Non-pigmented ciliary epithelial cell (primary cell): ENCODE data around the gene OXSM.

Source experiments
- DNase-seq: peaks from one replicate; pipeline ENCODE4 v3.0.0-alpha.2; 2010; ENCODE audit warnings: low read depth

The OXSM gene

DNA sequence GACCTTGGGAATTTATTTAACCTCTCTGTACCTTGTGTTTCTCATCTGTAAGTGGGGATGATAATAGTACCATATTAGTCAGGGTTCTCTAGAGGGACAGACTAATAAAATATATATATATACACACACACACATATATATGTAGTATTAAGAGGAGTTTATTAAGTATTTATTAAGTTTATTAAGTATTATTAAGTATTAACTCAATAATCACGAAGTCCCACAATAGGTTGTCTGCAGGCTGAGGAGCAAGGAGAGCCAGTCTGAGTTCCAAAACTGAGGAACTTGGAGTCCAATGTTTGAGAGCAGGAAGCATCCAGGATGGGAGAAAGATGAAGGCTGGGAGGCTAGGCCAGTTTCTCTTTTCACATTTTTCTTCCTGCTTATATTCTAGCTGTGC is 14.8 kb downstream of the OXSM start:
- no peak for DNase-seq

DNA sequence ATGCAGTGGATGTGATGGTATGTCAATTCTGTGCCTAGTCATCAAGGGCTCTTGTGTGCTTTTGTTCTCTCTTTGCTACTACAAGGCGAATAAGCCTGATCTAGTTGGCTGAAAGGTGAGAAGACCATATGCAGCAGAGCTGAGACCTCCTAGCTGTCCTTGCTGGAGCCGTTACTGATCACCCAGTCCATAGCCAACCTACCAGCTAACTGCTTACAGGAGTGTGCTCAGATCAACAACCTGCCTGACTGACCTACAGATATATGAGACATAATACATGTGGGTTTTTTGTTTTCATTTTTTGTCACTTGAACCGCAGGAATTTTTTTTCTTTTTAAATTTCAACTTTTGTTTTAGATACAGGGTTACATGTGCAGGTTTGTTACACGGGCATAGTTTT is 22.8 kb downstream of the OXSM start:
- DNase-seq: no peak

DNA sequence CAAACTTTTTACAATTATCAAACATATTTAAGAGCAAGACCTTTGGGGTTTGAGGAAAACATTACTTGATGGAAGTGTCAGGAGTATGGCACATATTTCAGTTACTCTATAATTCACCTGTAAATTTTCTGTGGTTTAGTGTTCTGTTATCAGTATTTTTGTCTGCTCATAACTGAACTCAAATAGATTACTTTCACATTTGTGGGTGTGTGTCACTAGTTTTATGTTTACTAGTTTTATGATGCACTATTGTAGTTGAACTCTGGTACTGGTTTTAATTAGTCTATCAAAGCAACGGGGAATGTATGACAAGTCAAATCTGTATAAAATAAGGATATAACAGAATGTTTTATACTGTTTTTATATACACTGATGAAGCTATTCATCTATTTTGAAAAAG is 27.2 kb downstream of the OXSM start:
- no peak for DNase-seq

DNA sequence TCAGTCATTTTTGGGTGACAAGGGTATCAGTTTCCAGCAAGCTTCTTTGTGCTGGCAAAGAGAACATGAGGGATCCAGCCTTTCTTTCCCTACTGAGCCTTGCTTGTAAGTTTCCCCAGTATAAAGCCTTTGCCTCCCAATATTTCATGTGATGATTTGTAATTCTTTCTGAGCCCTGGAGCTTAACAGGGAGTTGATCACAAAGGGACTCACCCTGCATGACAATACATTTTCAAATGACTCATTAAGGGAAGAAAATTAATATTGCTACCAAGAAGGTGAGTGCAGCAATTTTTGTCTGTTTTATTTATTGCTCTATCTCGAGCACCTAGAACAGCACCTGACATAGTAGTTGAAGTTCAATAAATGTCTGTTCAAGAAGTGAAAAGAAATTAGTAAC is 27.7 kb downstream of the OXSM start:
- DNase-seq: no peak

DNA sequence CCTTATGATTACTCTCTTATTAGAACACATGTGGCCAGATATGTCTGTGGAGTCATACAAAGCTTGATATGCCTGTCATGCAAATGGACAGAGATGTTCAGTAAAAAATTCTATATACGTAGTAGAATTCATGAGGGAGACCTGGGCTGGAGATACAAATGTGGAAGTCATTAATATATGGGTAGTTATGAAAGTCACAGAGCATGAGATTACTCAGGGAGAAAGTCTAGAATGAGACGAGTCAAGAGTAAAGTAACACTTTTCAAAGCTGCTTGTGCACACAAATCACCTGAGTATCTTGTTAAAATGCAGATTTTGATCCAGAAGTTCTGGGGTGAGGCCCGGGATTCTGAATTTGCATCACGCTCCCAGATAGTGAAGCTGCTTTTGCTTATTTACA is 28.4 kb downstream of the OXSM start:
- no peak for DNase-seq

DNA sequence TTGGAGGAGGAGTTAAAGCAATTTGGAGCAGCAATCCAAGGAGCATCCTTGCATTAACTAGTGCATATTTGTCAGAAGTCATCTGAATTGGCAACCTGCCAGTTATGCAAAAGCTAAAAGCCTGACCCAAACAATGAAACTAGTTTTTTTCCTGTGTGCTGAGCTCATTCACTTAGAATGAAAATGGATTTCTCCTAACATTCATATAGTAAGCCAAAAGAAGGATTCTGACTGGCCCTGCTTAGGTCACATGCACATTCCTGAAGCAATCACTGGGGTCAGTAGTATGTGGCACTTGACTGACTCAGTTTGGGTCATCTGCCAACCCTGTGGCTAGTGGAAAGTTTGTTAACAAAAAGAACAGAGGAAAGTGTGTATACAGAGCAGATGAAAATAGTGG is 30.5 kb downstream of the OXSM start:
- DNase-seq: peak; percentile 94

DNA sequence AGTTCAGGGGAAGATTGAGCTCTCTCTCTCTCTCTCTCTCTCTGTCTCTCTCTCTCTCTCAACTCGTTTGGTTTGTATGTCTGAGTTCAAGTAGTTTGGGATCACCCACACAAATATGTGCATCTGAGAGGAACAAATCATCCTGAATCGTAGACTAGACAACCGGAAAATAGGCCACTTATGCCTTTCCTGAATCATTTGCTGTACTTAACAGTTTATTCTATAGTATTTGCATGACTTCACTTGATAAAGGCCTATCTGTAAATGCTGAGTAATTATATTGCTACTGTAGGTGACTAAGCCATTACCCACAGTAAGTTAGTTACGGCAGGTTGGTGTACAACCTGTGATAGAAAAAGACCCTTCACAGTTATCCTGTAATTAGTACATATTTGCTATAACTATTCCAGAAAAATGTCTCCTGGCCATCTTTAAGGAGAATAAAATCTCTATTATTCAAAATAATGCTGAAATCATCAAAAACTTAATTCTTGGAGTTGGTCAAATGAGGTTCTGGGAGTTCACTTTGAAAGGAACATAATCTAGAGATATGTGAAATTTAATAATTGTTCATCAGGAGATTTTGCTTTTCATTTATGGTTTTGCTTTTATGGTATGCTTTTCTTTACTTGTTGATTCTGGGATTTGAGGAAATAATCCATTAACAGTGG is 31.1 kb downstream of the OXSM start:
- peak; percentile 30 for DNase-seq

DNA sequence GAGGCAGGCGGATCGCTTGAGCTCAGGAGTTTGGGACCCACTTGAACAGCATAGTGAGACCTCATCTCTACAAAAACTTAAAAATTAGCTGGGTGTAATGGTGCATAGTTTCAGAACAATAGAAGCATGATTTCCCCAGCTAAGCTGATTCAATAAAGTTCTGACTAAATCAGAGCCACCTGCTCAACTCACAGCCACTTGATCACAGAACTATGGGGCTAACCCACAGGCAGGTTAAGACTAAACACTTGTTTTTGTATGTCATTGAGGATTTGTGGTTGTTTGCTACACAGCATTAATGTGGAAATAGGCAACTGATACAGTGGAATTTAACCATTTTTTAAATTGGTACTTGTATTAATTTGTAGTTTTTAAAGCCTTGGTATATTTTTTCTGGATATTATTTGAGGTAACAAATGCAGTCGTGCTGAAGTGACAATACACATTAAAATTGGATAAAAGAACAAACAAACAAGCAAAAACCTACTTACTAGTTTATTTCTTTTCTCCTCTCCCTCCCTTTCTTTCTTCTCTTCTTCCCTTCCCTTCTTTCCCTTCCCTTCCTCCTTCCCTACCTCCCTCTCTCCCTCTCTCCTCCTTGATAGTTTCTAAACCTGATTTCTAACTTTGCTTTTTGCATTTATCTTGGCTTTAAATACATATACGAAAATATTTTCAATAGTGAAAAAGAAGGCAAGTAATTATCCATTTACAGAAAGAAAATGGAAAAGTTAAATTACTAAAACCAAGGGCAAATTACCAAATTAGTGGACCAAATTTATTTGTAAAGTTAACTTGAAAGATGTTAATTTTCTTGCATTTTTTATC is 32.1 kb downstream of the OXSM start:
- DNase-seq: no peak

DNA sequence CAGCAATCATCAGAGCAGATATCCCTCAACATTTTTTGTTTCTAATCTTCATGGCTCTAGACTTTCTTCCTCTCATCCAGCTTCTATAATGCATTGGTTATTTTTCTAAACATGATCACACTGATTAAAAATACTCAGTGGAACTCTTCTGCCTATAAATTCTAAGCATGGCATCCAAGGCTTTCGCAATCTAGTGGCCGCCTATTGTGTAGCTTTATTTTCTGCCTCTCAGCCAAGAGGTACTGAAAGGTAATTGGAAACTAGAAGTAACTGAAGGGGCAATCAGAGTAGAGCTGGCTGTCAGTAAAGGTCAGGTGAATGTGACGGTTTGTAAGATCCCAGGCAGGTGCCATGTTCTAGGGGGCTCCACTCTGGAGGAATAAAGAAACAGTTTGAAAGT is 33.4 kb downstream of the OXSM start:
- no peak for DNase-seq

DNA sequence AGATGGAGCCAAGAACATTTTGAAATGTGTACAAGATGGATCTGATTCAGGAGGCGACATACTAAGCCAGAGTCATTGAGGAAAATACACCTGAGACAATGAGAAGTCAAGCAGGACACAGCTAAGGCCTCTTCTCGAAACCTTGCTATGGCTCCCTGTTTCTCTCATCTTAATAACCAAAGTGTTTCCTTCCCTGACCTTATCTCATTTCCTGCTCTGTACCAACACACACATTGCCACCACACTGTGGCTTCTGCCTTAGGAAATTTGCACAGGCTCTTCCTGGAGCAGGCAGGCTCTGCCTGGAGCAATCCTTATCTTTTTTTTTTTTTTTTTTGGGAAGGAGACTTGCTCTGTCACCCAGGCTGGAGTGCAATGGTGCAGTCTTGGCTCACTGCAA is 36.6 kb downstream of the OXSM start:
- no peak for DNase-seq

DNA sequence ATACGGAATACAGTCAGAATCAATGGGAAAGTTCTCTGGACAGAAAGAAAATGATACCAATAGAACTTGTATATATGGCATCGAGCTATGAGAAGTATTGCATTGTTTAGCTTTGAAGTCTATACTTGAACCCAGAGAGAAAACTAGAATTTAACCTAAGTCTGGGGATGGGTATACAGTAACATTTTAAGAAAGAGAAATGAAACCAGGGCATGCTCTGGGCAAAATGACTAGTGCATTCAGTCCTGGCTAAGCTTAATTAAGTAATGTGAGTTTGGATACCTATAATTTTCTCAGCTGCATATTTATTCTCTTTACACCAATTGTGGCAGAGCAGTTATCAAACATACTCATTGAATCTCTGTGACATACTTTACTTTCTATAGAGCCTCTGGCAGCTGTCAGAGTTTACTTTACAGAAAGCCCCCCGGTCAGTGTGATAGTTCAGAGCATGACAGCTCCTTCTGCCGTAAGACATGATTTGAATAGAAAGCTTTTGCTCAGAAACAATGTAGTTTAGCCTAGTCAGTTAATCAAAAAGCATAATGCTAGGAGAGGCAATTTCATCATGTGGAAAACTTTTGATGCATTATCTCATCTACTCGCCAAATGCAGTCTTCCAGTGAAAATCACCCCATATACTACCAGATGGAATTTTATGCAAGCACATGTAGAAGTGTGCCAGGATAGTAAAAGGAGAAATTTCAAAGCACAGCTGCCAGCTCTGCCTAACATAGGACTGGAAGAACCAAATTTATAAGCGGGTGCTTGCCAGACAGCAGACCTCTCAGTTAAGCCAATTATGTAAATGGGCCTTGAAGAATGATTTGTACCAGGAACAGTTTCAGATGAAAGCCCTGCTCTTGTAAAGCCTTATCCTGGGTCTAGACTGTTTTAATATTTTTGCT is 40.7 kb downstream of the OXSM start:
- no peak for DNase-seq

DNA sequence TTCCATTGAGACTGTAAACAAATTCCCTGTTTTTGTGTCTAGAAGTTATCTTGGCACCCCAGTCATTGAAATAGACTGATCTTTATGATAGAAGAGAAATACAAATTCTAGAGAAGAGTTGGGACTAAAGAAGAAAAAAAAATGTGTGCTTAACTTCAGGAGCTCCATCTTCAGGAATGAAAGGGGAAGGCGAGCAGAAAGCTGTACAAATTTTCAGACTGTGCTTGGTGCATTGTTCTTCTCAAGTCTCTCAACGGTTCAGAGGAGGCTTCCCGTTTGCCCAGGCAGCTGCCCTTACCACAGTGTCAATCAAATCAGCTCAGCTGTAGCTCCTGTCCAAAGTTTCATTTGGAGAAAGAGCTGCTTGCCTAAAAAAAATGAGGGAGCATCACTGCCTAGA is 41.7 kb downstream of the OXSM start:
- peak; percentile 18 for DNase-seq

DNA sequence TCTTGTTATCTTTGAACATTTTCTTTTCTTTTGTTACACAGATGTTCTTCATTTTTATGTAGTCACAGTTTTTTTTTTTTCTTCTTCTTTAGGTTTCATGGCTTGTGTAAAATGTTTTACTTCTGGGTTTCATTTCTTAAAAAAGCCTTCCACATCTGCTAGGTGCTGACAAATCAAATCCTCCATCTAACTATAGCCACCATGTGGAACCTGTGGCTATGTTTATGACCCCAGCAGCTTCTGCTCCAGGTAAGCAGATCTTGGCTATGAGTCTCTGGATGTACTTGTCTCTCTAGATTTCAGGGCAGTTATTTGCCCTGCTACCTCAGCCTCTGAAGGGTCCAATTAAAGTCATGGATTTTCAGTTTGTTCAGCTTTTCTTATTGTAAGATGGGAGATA is 44.5 kb downstream of the OXSM start:
- no peak for DNase-seq

DNA sequence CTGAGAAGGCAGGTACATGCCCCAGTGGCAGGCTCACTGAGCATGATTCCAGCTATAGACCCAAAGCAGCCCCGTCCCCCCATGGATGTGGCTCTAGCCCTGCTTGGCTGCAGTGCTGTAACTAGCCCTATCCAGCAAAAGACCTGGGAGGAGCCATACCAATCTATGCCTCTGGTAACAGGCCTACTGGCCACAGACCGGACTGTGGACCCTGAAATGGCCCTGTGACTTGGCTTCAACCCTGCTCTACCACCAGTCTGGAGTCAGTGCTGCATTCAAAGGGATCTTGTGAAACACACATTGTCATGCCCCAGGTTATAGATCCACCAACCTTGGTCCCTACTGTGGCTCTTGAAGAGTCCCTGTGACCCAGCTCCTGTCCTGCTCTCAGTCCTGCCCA is 46.7 kb downstream of the OXSM start:
- DNase-seq: no peak

DNA sequence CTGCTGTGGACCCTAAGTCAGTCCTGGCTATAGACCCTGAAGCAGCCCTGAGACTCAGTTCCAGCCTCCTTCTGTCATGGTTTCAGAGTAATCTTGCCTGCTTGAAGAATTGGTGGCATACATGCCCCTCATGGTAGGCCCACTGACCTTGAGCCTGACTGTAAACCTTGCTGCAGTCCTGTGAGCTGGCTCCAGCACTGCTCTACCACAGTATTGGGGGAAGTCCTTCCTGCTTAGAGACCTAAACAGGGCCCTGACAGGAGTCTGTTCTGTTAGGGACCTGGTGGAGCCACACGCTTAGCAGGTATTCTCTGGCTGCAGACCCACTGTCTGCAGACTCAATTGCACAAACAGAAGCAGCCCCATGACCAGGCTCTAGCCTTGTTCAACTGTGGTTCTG is 47.1 kb downstream of the OXSM start:
- no peak for DNase-seq

DNA sequence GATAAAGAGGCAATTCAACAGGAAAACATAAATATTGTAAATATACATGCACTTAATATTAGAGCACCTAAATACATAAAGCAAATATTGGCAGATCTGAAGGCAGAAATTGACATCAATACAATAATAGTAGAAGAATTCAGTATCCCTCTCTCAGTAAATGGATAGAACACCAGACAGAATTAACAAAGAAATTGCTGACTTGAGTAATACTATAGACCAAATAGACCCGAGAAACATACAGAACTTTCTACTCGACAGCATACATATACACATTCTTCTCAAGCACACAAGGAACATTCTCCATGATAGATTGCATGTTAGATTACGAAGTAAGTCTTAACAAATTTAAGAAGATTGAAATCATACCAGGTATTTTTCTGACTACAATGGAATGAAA is 50.2 kb downstream of the OXSM start:
- DNase-seq: no peak

DNA sequence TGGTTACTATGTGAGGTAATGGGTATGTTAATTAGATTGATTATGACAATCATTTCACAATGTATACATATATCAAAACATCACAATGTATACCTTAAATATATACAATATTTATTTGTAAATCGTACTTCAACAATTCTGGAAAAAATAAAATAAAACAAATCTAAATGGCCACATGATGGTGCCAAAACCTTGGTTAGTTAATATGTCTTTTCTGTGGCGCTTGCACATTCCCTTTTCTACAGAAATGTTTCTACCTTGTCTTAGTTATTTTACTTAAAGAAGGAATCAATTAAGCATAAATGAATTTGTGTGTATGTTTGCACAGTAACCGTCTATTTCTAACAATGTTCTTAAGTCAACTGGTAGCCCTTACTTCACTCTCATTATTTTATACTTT is 53.4 kb downstream of the OXSM start:
- DNase-seq: no peak
